GM12875 (cell line): ENCODE results near the gene HACD3.

Experiments
- H3K4me3 ChIP-seq: one replicate; pipeline ENCODE4 v1.5.1; 2011; ENCODE audit warnings: low read depth, low read length, control low read depth
- CTCF ChIP-seq: IDR thresholded peaks from 2 replicates; pipeline ENCODE4 v1.5.1; 2011; ENCODE audit warnings: low read depth, mild to moderate bottlenecking, control low read depth, inconsistent platforms, low read length, moderate library complexity, borderline replicate concordance; ENCODE audit not compliant: insufficient read depth

The HACD3 gene

DNA sequence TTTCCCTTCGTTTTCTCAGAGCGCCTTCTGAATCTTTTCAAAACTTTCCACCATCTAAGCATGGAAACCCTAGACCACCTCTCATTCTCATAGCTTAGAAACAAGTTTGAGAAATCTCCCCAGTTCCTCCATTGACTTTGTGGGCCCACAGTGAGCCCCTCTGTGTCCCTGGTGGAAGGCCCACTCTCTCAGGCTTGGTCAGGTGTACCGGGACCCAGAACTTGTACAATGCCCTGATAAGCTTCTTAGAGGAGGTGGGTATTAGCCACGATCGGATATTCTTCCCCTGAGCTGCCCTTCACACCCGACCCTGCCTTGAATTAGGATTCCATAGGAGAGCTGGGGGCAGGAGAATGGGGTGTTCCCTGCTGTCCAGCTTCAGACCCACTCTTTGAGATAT, 91.4 kb downstream of the HACD3 start, which contains the start of gene SLC24A1:
TSS of gene SLC24A1 (plus strand) at position 301 of the 400 bp plus-strand sequence. CDS start 2,143 bp downstream, outside the sequence.
- TF ChIP-seq CTCF = no peak
- H3K4me3 ChIP-seq = no peak within 1 kb of the TSS

- no peak for TF ChIP-seq CTCF
- no peak overlapping the region for H3K4me3 ChIP-seq
These were observed 92.8 kb downstream of the HACD3 start for GRCh38 chr15:65623103-65623502.

DNA sequence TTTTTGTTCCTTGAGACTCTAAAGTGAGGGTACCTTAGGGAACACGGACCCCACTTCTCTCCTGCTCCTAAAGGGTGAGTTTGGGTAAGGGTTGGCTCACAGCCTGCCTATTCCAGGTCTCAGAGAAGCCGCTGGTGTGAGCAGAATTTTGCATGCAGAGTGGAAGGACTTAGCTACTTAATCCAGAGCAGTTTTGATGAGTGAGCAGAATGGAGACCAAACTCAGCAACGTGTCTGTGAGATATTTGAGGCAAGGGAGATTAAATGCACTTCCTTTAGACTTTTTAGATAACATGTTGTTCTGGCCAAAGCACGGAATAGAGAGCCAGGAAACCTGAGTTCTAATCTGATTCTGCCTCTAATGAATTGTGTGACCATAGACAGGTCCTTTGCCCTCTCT, 96.6 kb downstream of the HACD3 start:
- no peak for TF ChIP-seq CTCF
- no peak overlapping the region for H3K4me3 ChIP-seq
